ENCODE results near the gene TRIM14. TPM values are rescaled to one million over a fixed set of nuclear protein-coding genes. Genes with fewer than 3 reads are reported as not detected.

The TRIM14 gene
- total and polyA plus RNA-seq, 2 of the 4 experiments (the other 2 are of a cell fraction): 3.0 to 8.5 TPM

- Histone ChIP-seq H3K4me1 (ENCODE audit: control insufficient read depth, insufficient read depth, low read length) (peaks cover 4% of the 10 kb centered on the region; the same call in 1 of the 2 replicates), H3K9ac (ENCODE audit: low read depth, low read length) (no peak overlapping the region), H3K23ac (ENCODE audit: low read depth, low read length) (no peak overlapping the region), H3K18ac (ENCODE audit: low read depth, low read length) (no peak overlapping the region), H2BK120ac (ENCODE audit: low read depth, low read length) (no peak overlapping the region), H2BK15ac (ENCODE audit: low read depth, low read length) (no peak overlapping the region), H4K20me1 (ENCODE audit: insufficient read depth, low read length) (peaks cover 22% of the 10 kb centered on the region), H3K9me3 (ENCODE audit: control insufficient read depth, insufficient read depth, low read length) (no peaks in the 10 kb centered on the region), H2AK9ac (replicated peaks; ENCODE audit: low read depth, low read length, poor library complexity) (no peak overlapping the region), H3K27me3 (ENCODE audit: control insufficient read depth, insufficient read depth, low read length) (no peaks in the 10 kb centered on the region), H3K9me1 (ENCODE audit: insufficient read depth, low read length) (no peaks in the 10 kb centered on the region), H2BK20ac (ENCODE audit: low read depth, low read length) (no peak overlapping the region), H3K4me2 (ENCODE audit: low read depth, low read length) (no peak overlapping the region), H4K91ac (ENCODE audit: insufficient read depth, low read depth, low read length) (no peak overlapping the region), H3K14ac (replicated peaks; ENCODE audit: low read depth, low read length) (no peak overlapping the region), H3K4me3 (ENCODE audit: insufficient read depth, low read depth, low read length) (no peak overlapping the region), H3K56ac (ENCODE audit: extremely low read depth, insufficient read depth, low read length) (no peak overlapping the region), H3K4ac (ENCODE audit: low read depth, low read length) (no peak overlapping the region), H2AFZ (replicated peaks; ENCODE audit: low read length, poor library complexity) (no peak overlapping the region), H2AK5ac (ENCODE audit: low read depth, low read length) (no peak overlapping the region), H3K36me3 (ENCODE audit: control insufficient read depth, insufficient read depth, low read length) (peaks cover 19% of the 10 kb centered on the region), H4K8ac (ENCODE audit: low read depth in 2 of 2, low read length in 2 of 2) (no peak overlapping the region), H3K27ac (ENCODE audit: insufficient read depth, low read length) (no peak overlapping the region), H3K79me1 (ENCODE audit: low read depth in 1 of 2, low read length in 2 of 2) (peaks cover 10 to 64% of the 10 kb centered on the region in 2 experiments), H4K5ac (ENCODE audit: low read depth, low read length) (no peak overlapping the region), H2BK5ac (ENCODE audit: low read depth, low read length, poor library complexity, severe bottlenecking) (no peak overlapping the region)
- POLR2A ChIA-PET (ENCODE audit: unreplicated experiment): no interaction called here
- BruUV-seq (replicated peaks): no TSS peak
- TF ChIP-seq FOS (IDR thresholded peaks at IDR 0.05; ENCODE audit: low read depth, low read length) (no peak), POLR2A (IDR thresholded peaks at IDR 0.05; ENCODE audit: low read depth, low read length) (no peak), USF2 (IDR thresholded peaks at IDR 0.05; ENCODE audit: low read depth, low read length) (no peak), RFX5 (IDR thresholded peaks at IDR 0.05; ENCODE audit: low read depth, low read length) (no peak), MAZ (IDR thresholded peaks at IDR 0.05; ENCODE audit: borderline replicate concordance, low read depth, low read length) (no peak), CEBPB (IDR thresholded peaks at IDR 0.05; ENCODE audit: low read depth, low read length) (no peak), MXI1 (IDR thresholded peaks at IDR 0.05; ENCODE audit: borderline replicate concordance, low read depth, low read length) (no peak), NFE2L2 (IDR thresholded peaks at IDR 0.05; ENCODE audit: low read depth, low read length) (no peak), RCOR1 (IDR thresholded peaks at IDR 0.05; ENCODE audit: insufficient replicate concordance, low read length) (no peak), BHLHE40 (IDR thresholded peaks at IDR 0.05; ENCODE audit: low read depth, low read length) (no peak), RAD21 (IDR thresholded peaks at IDR 0.05; ENCODE audit: low read length) (no peak)
- TF ChIP-seq, protein P1, sequence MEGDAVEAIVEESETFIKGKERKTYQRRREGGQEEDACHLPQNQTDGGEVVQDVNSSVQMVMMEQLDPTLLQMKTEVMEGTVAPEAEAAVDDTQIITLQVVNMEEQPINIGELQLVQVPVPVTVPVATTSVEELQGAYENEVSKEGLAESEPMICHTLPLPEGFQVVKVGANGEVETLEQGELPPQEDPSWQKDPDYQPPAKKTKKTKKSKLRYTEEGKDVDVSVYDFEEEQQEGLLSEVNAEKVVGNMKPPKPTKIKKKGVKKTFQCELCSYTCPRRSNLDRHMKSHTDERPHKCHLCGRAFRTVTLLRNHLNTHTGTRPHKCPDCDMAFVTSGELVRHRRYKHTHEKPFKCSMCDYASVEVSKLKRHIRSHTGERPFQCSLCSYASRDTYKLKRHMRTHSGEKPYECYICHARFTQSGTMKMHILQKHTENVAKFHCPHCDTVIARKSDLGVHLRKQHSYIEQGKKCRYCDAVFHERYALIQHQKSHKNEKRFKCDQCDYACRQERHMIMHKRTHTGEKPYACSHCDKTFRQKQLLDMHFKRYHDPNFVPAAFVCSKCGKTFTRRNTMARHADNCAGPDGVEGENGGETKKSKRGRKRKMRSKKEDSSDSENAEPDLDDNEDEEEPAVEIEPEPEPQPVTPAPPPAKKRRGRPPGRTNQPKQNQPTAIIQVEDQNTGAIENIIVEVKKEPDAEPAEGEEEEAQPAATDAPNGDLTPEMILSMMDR (conservative IDR thresholded peaks at IDR 0.05; ENCODE audit: low read depth, low read length): no peak
- dilution Hi-C loops (cut with HindIII; ENCODE audit: low sequenced_read_pairs, unreplicated experiment) (no loop called here), intact Hi-C loops (cut with micrococcal nuclease) (no loop called here), in situ Hi-C loops (cut with MboI; ENCODE audit: low sequenced_read_pairs) (no loop called here)
- CTCF ChIA-PET: no interaction called here
- DNase-seq (no peak), ATAC-seq (ENCODE audit: low read depth) (no peak)
- WGBS, 2 experiments (ENCODE audit: extremely low coverage in 2 of 2, insufficient read length in 1 of 2): 100% methylated on average over 3 of the region's 6 CpGs; no CpG with 5 or more reads in 1 of the 2 experiments
These were observed 49.5 kb downstream of the TRIM14 start for GRCh38 chr9:98069551-98069950.

Measured in IMR-90 (cell line).